GM21723 (cell line): ENCODE results near the gene DCLK1.

Experiments
- ATAC-seq: cut with Tn5 transposase; IDR thresholded peaks from one replicate; pipeline ENCODE4 v1.9.1; 2021; ENCODE audit warnings: mild to moderate bottlenecking, moderate library complexity; ENCODE audit not compliant: unreplicated experiment

Gene DCLK1

GRCh38 chr13:35956074-35956473 is 175.1 kb downstream of the DCLK1 start:
- no peak for ATAC-seq

- ATAC-seq: no peak
Measured at GRCh38 chr13:35954207-35954560, 177.0 kb downstream of the DCLK1 start.

- no peak for ATAC-seq
Measured at GRCh38 chr13:35953537-35954206, 177.5 kb downstream of the DCLK1 start.

- ATAC-seq: no peak
Measured at GRCh38 chr13:35947315-35947714, 183.9 kb downstream of the DCLK1 start.

- no peak for ATAC-seq
Measured at GRCh38 chr13:35945368-35945767, 185.8 kb downstream of the DCLK1 start.

GRCh38 chr13:35941374-35941773 is 189.8 kb downstream of the DCLK1 start:
- no peak for ATAC-seq

GRCh38 chr13:35940734-35941133 is 190.4 kb downstream of the DCLK1 start:
- ATAC-seq: no peak

GRCh38 chr13:35936246-35936978 is 194.8 kb downstream of the DCLK1 start:
- ATAC-seq: no peak

- ATAC-seq: peak; percentile 74
Measured at GRCh38 chr13:35930665-35931631, 200.2 kb downstream of the DCLK1 start.

- no peak for ATAC-seq
Measured at GRCh38 chr13:35927567-35928021, 203.6 kb downstream of the DCLK1 start.

GRCh38 chr13:35926859-35927530 is 204.2 kb downstream of the DCLK1 start:
- ATAC-seq: no peak

GRCh38 chr13:35925669-35926068 is 205.5 kb downstream of the DCLK1 start:
- ATAC-seq: no peak

GRCh38 chr13:35923347-35923746 is 207.8 kb downstream of the DCLK1 start:
- ATAC-seq: no peak

GRCh38 chr13:35920816-35921215 is 210.4 kb downstream of the DCLK1 start:
- ATAC-seq: no peak

GRCh38 chr13:35917942-35918645 is 213.1 kb downstream of the DCLK1 start:
- no peak for ATAC-seq

GRCh38 chr13:35917252-35917941 is 213.8 kb downstream of the DCLK1 start:
- no peak for ATAC-seq

GRCh38 chr13:35916146-35916545 is 215.0 kb downstream of the DCLK1 start:
- ATAC-seq: no peak

- no peak for ATAC-seq
Measured at GRCh38 chr13:35914662-35915061, 216.5 kb downstream of the DCLK1 start.

- no peak for ATAC-seq
Measured at GRCh38 chr13:35912841-35913240, 218.3 kb downstream of the DCLK1 start.
